ENCODE results near the gene TRPM8. TPM values are rescaled to one million over a fixed set of nuclear protein-coding genes. Genes with fewer than 3 reads are reported as not detected.
"Not testable (repeated sequence)": the region's sequence is repeated elsewhere in the genome, so short reads cannot be mapped to it uniquely, and the experiment has no call there.

Gene TRPM8
- total and polyA plus RNA-seq, 2 experiments from 2014 or later: 0.16 to 0.33 TPM

- Histone ChIP-seq H3K27ac (no peak overlapping the region), H3K9me2 (replicated peaks; ENCODE audit: insufficient read depth) (no peaks in the 10 kb centered on the region), H3K4me3 (no peak overlapping the region), H3K36me3 (replicated peaks; ENCODE audit: insufficient read depth, low read depth) (no peaks in the 10 kb centered on the region), H3K4me2 (no peak overlapping the region), H4K20me1 (ENCODE audit: insufficient read depth, poor library complexity, severe bottlenecking) (no peaks in the 10 kb centered on the region), H2AFZ (no peak overlapping the region), H3K79me2 (no peaks in the 10 kb centered on the region), H3K9me3 (ENCODE audit: low read depth) (no peaks in the 10 kb centered on the region), H3K27me3 (no peaks in the 10 kb centered on the region), H3K4me1 (ENCODE audit: insufficient read depth) (no peaks in the 10 kb centered on the region)
- no peak for DNase-seq (ENCODE audit: low spot score)
- WGBS (ENCODE audit: low lambda C conversion rate, missing lambda C conversion rate): 78% methylated on average over 4 of the region's 4 CpGs
- TF ChIP-seq EZH2 (IDR thresholded peaks at IDR 0.05; ENCODE audit: borderline replicate concordance): no peak
- no peak for TF ChIP-seq CTCF (IDR thresholded peaks at IDR 0.05; ENCODE audit: poor library complexity)
- no peak for TF ChIP-seq EZH2phosphoT487 (IDR thresholded peaks at IDR 0.05; ENCODE audit: low read depth, severe bottlenecking, unreplicated experiment)
Observed at GRCh38 chr2:233968556-233968955, 51.4 kb downstream of the TRPM8 start.

GRCh38 chr2:233972460-233972859 lies 55.3 kb downstream of the TRPM8 start:
- H3K4me2 ChIP-seq; H3K27me3 ChIP-seq; H3K4me1 ChIP-seq (ENCODE audit: insufficient read depth); H2AFZ ChIP-seq; H3K4me3 ChIP-seq; H4K20me1 ChIP-seq (ENCODE audit: insufficient read depth, poor library complexity, severe bottlenecking); H3K27ac ChIP-seq; H3K9me3 ChIP-seq (ENCODE audit: low read depth); H3K79me2 ChIP-seq; H3K9me2 ChIP-seq (replicated peaks; ENCODE audit: insufficient read depth); DNase-seq (ENCODE audit: low spot score); H3K36me3 ChIP-seq (replicated peaks; ENCODE audit: insufficient read depth, low read depth): not testable (repeated sequence)
- WGBS (ENCODE audit: low lambda C conversion rate, missing lambda C conversion rate): 97% methylated on average over 25 of the region's 29 CpGs

GRCh38 chr2:233972941-233973575 lies 55.9 kb downstream of the TRPM8 start:
- H3K27ac ChIP-seq: no peak overlapping the region
- H2AFZ ChIP-seq: no peak overlapping the region
- no peaks in the 10 kb centered on the region for H4K20me1 ChIP-seq (ENCODE audit: insufficient read depth, poor library complexity, severe bottlenecking)
- H3K27me3 ChIP-seq: no peaks in the 10 kb centered on the region
- no peak overlapping the region for H3K4me2 ChIP-seq
- no peaks in the 10 kb centered on the region for H3K9me2 ChIP-seq (replicated peaks; ENCODE audit: insufficient read depth)
- no peak for DNase-seq (ENCODE audit: low spot score)
- no peaks in the 10 kb centered on the region for H3K4me1 ChIP-seq (ENCODE audit: insufficient read depth)
- no peaks in the 10 kb centered on the region for H3K79me2 ChIP-seq
- no peaks in the 10 kb centered on the region for H3K9me3 ChIP-seq (ENCODE audit: low read depth)
- 85% methylated on average over 13 of the region's 13 CpGs for WGBS (ENCODE audit: low lambda C conversion rate, missing lambda C conversion rate)
- no peaks in the 10 kb centered on the region for H3K36me3 ChIP-seq (replicated peaks; ENCODE audit: insufficient read depth, low read depth)
- no peak overlapping the region for H3K4me3 ChIP-seq
- TF ChIP-seq EZH2 (IDR thresholded peaks at IDR 0.05; ENCODE audit: borderline replicate concordance) (no peak), CTCF (IDR thresholded peaks at IDR 0.05; ENCODE audit: poor library complexity) (no peak)

- H3K27me3 ChIP-seq: no peaks in the 10 kb centered on the region
- no peaks in the 10 kb centered on the region for H3K79me2 ChIP-seq
- no peaks in the 10 kb centered on the region for H3K9me2 ChIP-seq (replicated peaks; ENCODE audit: insufficient read depth)
- TF ChIP-seq CTCF (IDR thresholded peaks at IDR 0.05; ENCODE audit: poor library complexity) (no peak), EZH2phosphoT487 (IDR thresholded peaks at IDR 0.05; ENCODE audit: low read depth, severe bottlenecking, unreplicated experiment) (no peak)
- no peaks in the 10 kb centered on the region for H4K20me1 ChIP-seq (ENCODE audit: insufficient read depth, poor library complexity, severe bottlenecking)
- H2AFZ ChIP-seq: no peak overlapping the region
- no peak overlapping the region for H3K4me2 ChIP-seq
- H3K27ac ChIP-seq: no peak overlapping the region
- 77% methylated on average over 6 of the region's 6 CpGs for WGBS (ENCODE audit: low lambda C conversion rate, missing lambda C conversion rate)
- H3K4me3 ChIP-seq: no peak overlapping the region
- H3K36me3 ChIP-seq (replicated peaks; ENCODE audit: insufficient read depth, low read depth): no peaks in the 10 kb centered on the region
- no peaks in the 10 kb centered on the region for H3K4me1 ChIP-seq (ENCODE audit: insufficient read depth)
- DNase-seq (ENCODE audit: low spot score): no peak
- H3K9me3 ChIP-seq (ENCODE audit: low read depth): no peaks in the 10 kb centered on the region
Observed at GRCh38 chr2:233973786-233974185, 56.6 kb downstream of the TRPM8 start.
